ENCODE data around the gene SLC23A3.

Gene SLC23A3

GRCh38 chr2:219169930-219170654 lies at the start of gene SLC23A3:
Gene SLC23A3, minus strand, starts transcription at chr2:219170029. Its CDS starts 45 bp downstream, at chr2:219169984.
- no peak for DNase-seq (ENCODE audit: low read depth in 2 of 3, low spot score in 2 of 3)

- DNase-seq (ENCODE audit: low read depth in 2 of 3, low spot score in 2 of 3): peak; percentile 62 to 77 (median 72)
Observed at GRCh38 chr2:219218732-219219701, 49.2 kb upstream of the SLC23A3 start, which contains the start of gene ABCB6. Gene ABCB6, minus strand, starts transcription at chr2:219218958. Its CDS starts 285 bp downstream, at chr2:219218673.

- DNase-seq (ENCODE audit: low read depth in 2 of 3, low spot score in 2 of 3): no peak
Observed at GRCh38 chr2:219218217-219218731, 48.4 kb upstream of the SLC23A3 start.

- no peak for DNase-seq (ENCODE audit: low read depth in 2 of 3, low spot score in 2 of 3)
Observed at GRCh38 chr2:219216535-219216915, 46.7 kb upstream of the SLC23A3 start.

GRCh38 chr2:219215871-219216534 lies 46.2 kb upstream of the SLC23A3 start:
- no peak for DNase-seq (ENCODE audit: low read depth in 2 of 3, low spot score in 2 of 3)

- no peak for DNase-seq (ENCODE audit: low read depth in 2 of 3, low spot score in 2 of 3)
Observed at GRCh38 chr2:219214786-219215185, 45.0 kb upstream of the SLC23A3 start.

- no peak for DNase-seq (ENCODE audit: low read depth in 2 of 3, low spot score in 2 of 3)
Observed at GRCh38 chr2:219214141-219214540, 44.3 kb upstream of the SLC23A3 start.

GRCh38 chr2:219213486-219214071 lies 43.8 kb upstream of the SLC23A3 start:
- no peak for DNase-seq (ENCODE audit: low read depth in 2 of 3, low spot score in 2 of 3)

GRCh38 chr2:219213026-219213415 lies 43.2 kb upstream of the SLC23A3 start:
- no peak for DNase-seq (ENCODE audit: low read depth in 2 of 3, low spot score in 2 of 3)

- DNase-seq (ENCODE audit: low read depth in 2 of 3, low spot score in 2 of 3): no peak
Observed at GRCh38 chr2:219210886-219211362, 41.1 kb upstream of the SLC23A3 start.

- DNase-seq (ENCODE audit: low read depth in 2 of 3, low spot score in 2 of 3): no peak
Observed at GRCh38 chr2:219210196-219210885, 40.5 kb upstream of the SLC23A3 start.

- no peak for DNase-seq (ENCODE audit: low read depth in 2 of 3, low spot score in 2 of 3)
Observed at GRCh38 chr2:219209236-219210195, 39.7 kb upstream of the SLC23A3 start.

GRCh38 chr2:219207884-219208740 lies 38.3 kb upstream of the SLC23A3 start:
- DNase-seq (ENCODE audit: low read depth in 2 of 3, low spot score in 2 of 3): no peak

- no peak for DNase-seq (ENCODE audit: low read depth in 2 of 3, low spot score in 2 of 3)
Observed at GRCh38 chr2:219207134-219207883, 37.5 kb upstream of the SLC23A3 start.

- peak; percentile 87 to 90 (median 88) for DNase-seq (ENCODE audit: low read depth in 2 of 3, low spot score in 2 of 3)
Observed at GRCh38 chr2:219206328-219207133, 36.7 kb upstream of the SLC23A3 start, which contains the start of gene ZFAND2B. Gene ZFAND2B, plus strand, starts transcription at chr2:219206782. Its CDS starts 206 bp downstream, at chr2:219206988.

- DNase-seq (ENCODE audit: low read depth in 2 of 3, low spot score in 2 of 3): no peak
Observed at GRCh38 chr2:219205981-219206327, 36.1 kb upstream of the SLC23A3 start.
